Astrocyte (in vitro differentiated cells and primary cell): ENCODE measurements around the gene CMTM5.

Experiments used
- CTCF ChIP-seq: IDR thresholded peaks from 2 replicates; pipeline ENCODE4 v1.5.1; 2011; ENCODE audit warnings: low read depth, mild to moderate bottlenecking, inconsistent platforms, low read length, moderate library complexity; ENCODE audit not compliant: insufficient read depth
- EZH2 ChIP-seq: IDR thresholded peaks from 2 replicates; pipeline ENCODE4 v1.6.1; 2012; ENCODE audit warnings: mild to moderate bottlenecking, low read length, inconsistent platforms; ENCODE audit not compliant: insufficient read depth

- TF ChIP-seq CTCF (no peak), EZH2 (no peak)
Observed at GRCh38 chr14:23399591-23399990, 22.7 kb downstream of the CMTM5 start.
